Motor neuron (in vitro differentiated cells): ENCODE data around the gene SMTNL2. TPM values are rescaled to one million over a fixed set of nuclear protein-coding genes. Genes with fewer than 3 reads are reported as not detected.
"Not testable (repeated sequence)": the region's sequence is repeated elsewhere in the genome, so short reads cannot be mapped to it uniquely, and the experiment has no call there.

Experiments
- ATAC-seq, 8 experiments: fragments of 200-7000 bp; cut with Tn5 transposase; replicated peaks in 6 of 8; 2 replicates each; pipeline ENCODE4 v1.8.0; 2021; ENCODE audit warnings: mild to moderate bottlenecking in 8 of 8, moderate library complexity in 8 of 8
- H3K27ac ChIP-seq, 2 donors: fragments of 250-450 bp; sonication (Bioruptor Pico); 2 replicates each; pipeline ENCODE4 v1.9.0; 2021; ENCODE audit warnings: antibody characterized with exemption in 2 of 2, mild to moderate bottlenecking in 2 of 2, moderate library complexity in 1 of 2
- H3K4me1 ChIP-seq, 2 donors: fragments of 250-450 bp; sonication (Bioruptor Pico); replicated peaks in 1 of 2; 2 replicates each; pipeline ENCODE4 v1.6.1; 2021; ENCODE audit warnings: antibody characterized with exemption in 2 of 2, mild to moderate bottlenecking in 2 of 2, moderate library complexity in 1 of 2
- H3K4me3 ChIP-seq, 5 donors: fragments of 250-450 bp; sonication (Bioruptor Pico); 2 replicates each; pipeline ENCODE4 v1.9.0; 2021; ENCODE audit warnings: antibody characterized with exemption in 5 of 5, mild to moderate bottlenecking in 5 of 5, moderate library complexity in 4 of 5
- WGBS, 10 experiments: fragments of 450-650 bp; shearing (Covaris generic); methylation state at CpG; one replicate each; pipeline ENCODE4 v1.0.0; 2022; 5-methylcytosine and 5-hydroxymethylcytosine counted together
- in situ Hi-C, 9 experiments: fragments of 400-800 bp; cut with MboI; loops; one replicate each; pipeline ENCODE4 v1.15.0; 2021; ENCODE audit warnings: low sequenced_read_pairs in 9 of 9, low pct_unique_long_range_greater_than_20kb in 2 of 9; ENCODE audit not compliant: unreplicated experiment in 9 of 9
- total RNA-seq, 8 experiments: library from RNA; unstranded; fragments of 300-600 nt; gene quantifications; 2 replicates each; pipeline versions ENCODE4 v1.2.3 to v1.2.4, GENCODE V29; 2022

SMTNL2 gene
- total RNA-seq, 8 experiments from 2014 or later, result 0.20 to 13.5 (median 0.82) TPM

DNA sequence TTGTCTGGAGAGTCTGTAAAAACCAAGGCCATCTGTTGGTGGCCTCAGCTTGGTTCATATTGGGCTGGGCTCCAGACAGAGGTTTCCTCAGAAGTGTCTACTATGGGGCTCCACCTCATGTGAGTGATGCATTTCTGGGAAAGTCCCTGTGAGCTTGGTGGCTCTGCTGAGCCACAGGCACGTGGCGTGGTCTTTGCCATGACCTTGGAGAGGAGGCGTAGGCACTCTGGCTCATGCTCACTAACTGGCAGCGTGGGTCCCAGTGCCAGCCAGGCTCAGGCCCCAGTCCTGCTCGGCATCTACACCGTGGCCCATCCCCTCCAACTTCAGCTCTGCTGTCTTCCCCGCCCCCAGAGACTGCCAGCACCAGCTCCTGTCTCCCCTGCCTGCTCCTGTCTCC, 10.7 kb upstream of the SMTNL2 start:
- no peak overlapping the region for H3K4me3 ChIP-seq
- in situ Hi-C loops, result no loop called here
- peak in 3 of 8 experiments; percentile 53 to 89 (median 87) for ATAC-seq
- WGBS, 10 experiments, result 10 to 100% (median 20%) methylated on average over 1 to 2 of the region's 7 CpGs; no CpG with 5 or more reads in 7 of the 10 experiments
- H3K4me1 ChIP-seq, result peaks cover 18 to 26% of the 10 kb centered on the region in 2 donors
- H3K27ac ChIP-seq, result no peak overlapping the region

DNA sequence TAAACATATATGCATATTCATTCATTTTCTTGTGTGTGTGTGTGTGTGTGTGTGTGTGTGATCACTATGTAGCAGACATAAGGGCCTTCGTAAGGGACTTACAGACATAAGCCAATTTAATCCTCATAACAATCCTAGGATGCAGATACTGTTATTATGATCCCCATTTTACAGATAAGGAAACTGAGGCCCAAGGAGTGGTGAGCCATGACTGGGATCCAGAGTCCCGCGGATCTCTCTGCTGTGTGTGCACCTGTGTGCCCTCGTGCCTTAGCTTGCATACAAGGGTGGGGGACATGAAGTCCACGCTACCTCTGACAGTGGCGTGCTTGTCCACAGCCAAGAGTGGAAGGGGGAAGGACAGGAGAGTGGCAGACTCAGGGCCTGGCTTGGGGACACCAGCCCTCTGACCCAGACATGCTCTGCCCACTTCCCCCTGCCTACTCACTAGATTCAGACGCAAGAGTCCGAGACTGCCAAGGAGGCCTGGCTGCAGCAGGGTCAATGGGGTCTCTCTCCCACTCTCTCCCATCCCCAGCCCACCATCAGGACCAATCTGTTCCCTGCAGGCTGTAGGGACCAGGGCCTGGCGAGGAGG, 9.8 kb upstream of the SMTNL2 start:
- in situ Hi-C loops, result no loop called here
- peaks cover 18 to 23% of the 10 kb centered on the region in 2 donors for H3K4me1 ChIP-seq
- 33 to 88% (median 65%) methylated on average over 1 to 6 of the region's 9 CpGs; no CpG with 5 or more reads in 4 of the 10 experiments for WGBS, 10 experiments

DNA sequence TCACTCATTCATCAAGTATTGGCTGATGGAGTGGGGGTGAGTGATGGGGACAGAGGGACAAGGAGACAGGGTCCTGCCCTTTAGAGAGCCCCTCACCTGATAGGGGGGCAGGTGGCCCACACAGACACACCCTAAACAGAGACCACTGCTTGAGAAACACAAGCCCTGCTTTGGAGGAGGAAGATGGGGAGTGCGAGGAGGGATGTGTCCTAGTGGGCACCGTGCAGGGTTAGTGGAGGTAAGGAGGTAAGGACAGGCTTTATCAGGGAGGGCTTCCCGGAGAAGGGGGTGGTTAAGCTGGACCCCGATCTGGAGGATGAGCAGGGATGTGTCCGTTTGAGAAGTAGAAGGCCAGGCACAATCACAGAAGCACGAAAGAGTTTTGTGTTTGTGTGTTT, 8.2 kb upstream of the SMTNL2 start:
- Histone ChIP-seq H3K4me3 (no peak overlapping the region), H3K27ac (no peak overlapping the region), H3K4me1 (peaks cover 18 to 21% of the 10 kb centered on the region in 2 donors)
- in situ Hi-C loops, result no loop called here
- ATAC-seq, result no peak
- WGBS, 10 experiments, result 62 to 81% (median 67%) methylated on average over 2 to 5 of the region's 6 CpGs; no CpG with 5 or more reads in 5 of the 10 experiments

More for the DNA sequence above, 9.8 kb upstream of the SMTNL2 start:
- ATAC-seq, result no peak
- Histone ChIP-seq H3K4me3 (no peak overlapping the region), H3K27ac (no peak overlapping the region)

DNA sequence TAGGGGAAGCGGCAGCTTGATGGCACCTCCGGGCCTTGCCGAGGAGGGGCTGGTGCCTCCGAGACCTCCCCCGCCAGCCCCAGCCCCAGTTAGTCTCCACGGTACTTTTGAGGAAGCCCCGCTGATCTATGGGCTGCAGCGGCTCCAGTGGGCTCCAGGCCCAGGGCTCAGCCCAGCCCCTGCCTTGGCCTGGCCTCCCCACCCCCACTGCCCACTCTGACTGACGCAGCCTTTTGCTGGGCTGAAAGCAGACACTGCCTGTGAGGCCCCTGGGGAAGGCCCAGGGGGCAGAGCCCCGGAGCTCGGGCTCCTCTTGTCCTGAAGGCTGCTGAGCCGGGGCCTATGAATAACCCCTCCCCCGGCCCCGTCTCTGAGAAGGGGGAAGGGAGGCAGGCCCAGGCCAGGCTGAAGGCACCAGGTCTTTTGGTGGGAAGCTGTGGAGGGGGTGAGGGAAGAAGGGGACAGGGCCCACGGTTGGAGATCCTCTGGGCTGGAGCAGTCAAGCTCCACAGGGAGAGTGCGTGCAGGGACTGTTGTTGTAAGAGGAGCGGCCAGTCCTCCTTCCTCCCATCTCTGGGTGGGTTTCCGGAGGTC, 7.5 kb upstream of the SMTNL2 start:
- peaks cover 18 to 21% of the 10 kb centered on the region in 2 donors for H3K4me1 ChIP-seq
- ATAC-seq, result peak in 6 of 8 experiments; percentile 37 to 97 (median 96)
- H3K27ac ChIP-seq, result peak overlapping the region in 1 of 2 donors; percentile 44
- WGBS, 10 experiments, result 17 to 100% methylated on average over 1 of the region's 18 CpGs; no CpG with 5 or more reads in 8 of the 10 experiments
- no peak overlapping the region for H3K4me3 ChIP-seq
- in situ Hi-C loops, result no loop called here

DNA sequence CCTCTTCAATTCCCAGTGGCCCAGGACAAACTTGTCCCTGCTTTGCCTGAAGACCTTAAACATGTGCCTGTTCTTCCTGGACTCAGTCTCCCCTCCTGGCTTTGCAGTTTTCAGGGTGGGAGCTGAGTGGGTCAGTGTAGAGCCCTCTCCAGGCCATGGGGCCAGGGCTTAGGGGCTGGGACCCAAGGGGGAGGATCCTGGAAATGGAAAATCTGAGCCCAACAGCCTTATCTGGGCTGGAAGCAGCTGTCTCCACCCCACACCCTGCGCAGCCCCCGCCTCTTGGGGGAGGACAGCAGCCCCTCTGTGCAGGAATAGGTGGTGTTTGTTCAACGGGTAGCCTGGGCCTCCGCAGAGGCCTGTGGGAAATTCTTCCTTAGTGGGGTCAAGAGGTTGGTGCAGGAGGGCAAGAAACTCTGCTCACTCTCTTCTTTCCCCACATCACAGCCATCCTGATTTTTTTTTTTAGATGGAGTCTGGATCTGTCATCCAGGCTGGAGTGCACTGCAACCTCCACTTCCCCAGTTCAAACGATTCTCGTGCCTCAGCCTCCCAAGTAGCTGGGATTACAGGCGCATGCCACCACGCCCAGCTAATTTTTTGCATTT, 6.8 kb upstream of the SMTNL2 start:
- Histone ChIP-seq H3K4me1 (peaks cover 24 to 27% of the 10 kb centered on the region in 2 donors), H3K27ac (peak overlapping the region in 1 of 2 donors; percentile 2), H3K4me3 (no peak overlapping the region)
- ATAC-seq, result no peak
- in situ Hi-C loops, result no loop called here
- WGBS, 10 experiments, result 0 to 100% (median 70%) methylated on average over 1 to 6 of the region's 8 CpGs; no CpG with 5 or more reads in 4 of the 10 experiments

DNA sequence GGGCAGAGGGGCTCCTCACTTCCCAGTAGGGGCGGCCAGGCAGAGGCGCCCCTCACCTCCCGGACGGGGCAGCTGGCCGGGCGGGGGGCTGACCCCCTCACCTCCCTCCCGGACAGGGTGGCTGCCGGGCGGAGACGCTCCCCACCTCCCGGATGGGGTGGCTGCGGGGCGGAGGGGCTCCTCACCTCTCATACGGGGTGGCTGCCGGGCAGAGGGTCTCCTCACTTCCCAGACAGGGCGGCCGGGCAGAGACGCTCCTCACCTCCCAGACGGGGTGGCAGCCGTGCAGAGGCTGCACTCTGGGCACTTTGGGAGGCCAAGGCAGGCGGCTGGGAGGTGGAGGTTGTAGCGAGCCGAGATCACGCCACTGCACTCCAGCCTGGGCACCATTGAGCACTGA, 6.0 kb upstream of the SMTNL2 start:
- ATAC-seq, H3K27ac ChIP-seq, H3K4me3 ChIP-seq, in situ Hi-C loops: not testable (repeated sequence)
- H3K4me1 ChIP-seq, result peaks cover 32 to 36% of the 10 kb centered on the region in 2 donors
- no CpG with 5 or more reads among the region's 24 CpGs for WGBS, 10 experiments

DNA sequence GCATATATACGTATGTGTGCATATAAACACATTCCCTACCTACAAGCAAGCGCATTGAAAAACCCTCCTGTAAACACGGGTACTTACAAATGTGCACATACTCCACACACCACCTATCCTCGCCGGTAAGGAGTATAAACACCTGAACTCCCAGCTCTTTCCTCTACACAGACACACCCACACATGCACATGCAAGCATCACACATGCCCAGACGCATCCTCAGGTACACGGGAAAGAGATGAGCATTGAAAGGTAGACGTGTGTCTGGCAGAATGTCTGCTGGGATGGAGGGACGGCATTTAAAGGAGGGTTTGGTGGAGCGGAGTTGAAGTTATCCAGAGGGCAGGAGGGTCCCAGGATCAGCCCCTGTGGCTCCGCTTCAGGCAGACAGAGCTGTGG, 4.7 kb upstream of the SMTNL2 start:
- in situ Hi-C loops, result no loop called here
- WGBS, 10 experiments, result 53 to 94% (median 66%) methylated on average over 3 to 6 of the region's 11 CpGs; no CpG with 5 or more reads in 5 of the 10 experiments
- no peak overlapping the region for H3K4me3 ChIP-seq
- no peak overlapping the region for H3K27ac ChIP-seq
- peaks cover 35 to 42% of the 10 kb centered on the region in 2 donors for H3K4me1 ChIP-seq
- ATAC-seq, result no peak

DNA sequence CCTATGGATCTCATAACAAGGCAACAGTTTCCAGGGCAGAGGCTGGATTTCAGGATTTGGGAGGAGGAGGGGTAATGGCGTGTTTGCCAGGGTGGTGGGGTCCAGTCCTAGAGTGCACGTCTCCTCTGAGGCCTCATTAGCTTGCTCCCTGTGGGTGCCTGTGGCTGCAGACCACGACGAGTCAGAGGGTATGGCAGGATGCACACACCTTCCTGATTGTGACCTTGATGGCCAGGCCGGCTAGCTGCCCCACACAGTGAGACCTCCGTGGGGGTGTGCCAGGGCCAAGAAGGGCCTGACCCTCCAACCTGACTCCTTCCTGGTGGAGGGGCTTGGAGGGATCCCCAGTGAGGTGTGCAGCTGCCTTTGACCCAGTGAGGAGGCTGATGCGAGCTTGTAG, 4.0 kb upstream of the SMTNL2 start:
- no peak overlapping the region for H3K4me3 ChIP-seq
- in situ Hi-C loops, result no loop called here
- 0 to 82% (median 46%) methylated on average over 1 to 3 of the region's 7 CpGs; no CpG with 5 or more reads in 6 of the 10 experiments for WGBS, 10 experiments
- peaks cover 35 to 47% of the 10 kb centered on the region in 2 donors for H3K4me1 ChIP-seq
- no peak overlapping the region for H3K27ac ChIP-seq
- no peak for ATAC-seq

DNA sequence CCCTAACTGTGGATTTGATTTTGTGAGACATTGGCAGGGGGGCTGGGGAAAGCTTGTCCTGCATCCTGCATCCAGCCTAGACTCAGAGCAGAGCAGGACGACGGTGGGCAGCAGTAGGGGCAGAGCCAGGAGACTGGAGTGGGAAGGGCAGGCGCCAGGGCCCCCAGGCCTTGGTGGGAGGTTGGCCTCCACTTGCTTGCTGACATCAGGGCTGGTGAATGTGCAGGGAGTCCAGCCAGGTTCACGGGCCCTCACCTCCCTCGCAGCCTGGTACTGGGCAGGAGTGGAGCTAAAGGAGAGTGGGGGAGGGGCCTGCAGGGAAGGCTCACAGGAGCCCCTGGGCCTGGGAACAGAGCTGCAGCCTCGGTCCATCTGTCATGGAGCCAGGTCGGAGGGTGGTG, 2.2 kb upstream of the SMTNL2 start:
- no peak for ATAC-seq
- Histone ChIP-seq H3K27ac (no peak overlapping the region), H3K4me1 (peaks cover 21 to 35% of the 10 kb centered on the region in 2 donors), H3K4me3 (no peak overlapping the region)
- in situ Hi-C loops, result no loop called here
- 23 to 67% (median 38%) methylated on average over 2 to 4 of the region's 7 CpGs; no CpG with 5 or more reads in 7 of the 10 experiments for WGBS, 10 experiments

DNA sequence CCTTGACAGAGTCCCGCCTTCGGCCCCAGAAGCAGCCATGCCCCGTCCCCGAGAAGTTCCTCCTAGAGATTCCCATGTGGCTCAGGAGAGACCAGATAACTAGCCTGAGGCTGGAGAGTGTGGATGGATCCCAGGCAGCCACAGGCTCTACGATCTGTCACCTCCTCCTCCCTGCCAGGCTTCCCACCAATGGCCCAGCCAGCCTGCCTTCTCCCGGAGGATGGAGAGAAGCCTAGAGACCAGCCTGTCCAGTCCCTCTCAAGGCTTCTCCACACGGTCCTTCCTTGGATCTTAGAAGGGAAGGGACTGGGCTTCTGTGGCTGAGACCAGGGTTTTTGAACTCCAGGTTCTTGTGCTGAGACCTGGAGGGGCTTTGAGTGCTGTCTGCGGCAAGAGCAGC, 1.6 kb upstream of the SMTNL2 start:
- H3K4me3 ChIP-seq, result no peak overlapping the region
- in situ Hi-C loops, result no loop called here
- peaks cover 18 to 29% of the 10 kb centered on the region in 2 donors for H3K4me1 ChIP-seq
- no peak for ATAC-seq
- 0 to 83% (median 17%) methylated on average over 1 to 2 of the region's 8 CpGs; no CpG with 5 or more reads in 7 of the 10 experiments for WGBS, 10 experiments
- no peak overlapping the region for H3K27ac ChIP-seq

DNA sequence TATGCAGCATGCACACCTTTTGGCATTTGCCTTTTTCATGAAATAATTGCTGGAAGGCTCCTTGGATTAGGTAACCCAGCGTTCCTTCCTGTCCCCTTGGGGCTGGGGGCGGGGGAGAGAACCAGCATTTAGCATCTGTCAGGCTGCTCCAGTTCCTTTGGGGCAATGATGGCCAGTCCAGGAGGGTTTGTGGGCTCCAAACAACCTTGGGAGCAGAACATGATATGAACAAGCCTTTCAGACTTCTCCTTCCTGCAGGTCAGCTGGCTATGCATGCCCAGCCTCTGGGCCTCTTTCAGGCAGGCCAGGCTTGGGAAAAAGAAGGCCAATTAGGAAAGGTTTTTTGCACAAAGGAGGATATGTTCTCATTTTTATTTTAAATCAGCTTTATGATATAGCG, 1.1 kb upstream of the SMTNL2 start:
- no peak overlapping the region for H3K4me3 ChIP-seq
- in situ Hi-C loops, result no loop called here
- H3K4me1 ChIP-seq, result peaks cover 18 to 28% of the 10 kb centered on the region in 2 donors
- ATAC-seq, result no peak
- no peak overlapping the region for H3K27ac ChIP-seq
- WGBS, 10 experiments, result 0 to 94% (median 50%) methylated on average over 1 to 3 of the region's 3 CpGs; no CpG with 5 or more reads in 4 of the 10 experiments

DNA sequence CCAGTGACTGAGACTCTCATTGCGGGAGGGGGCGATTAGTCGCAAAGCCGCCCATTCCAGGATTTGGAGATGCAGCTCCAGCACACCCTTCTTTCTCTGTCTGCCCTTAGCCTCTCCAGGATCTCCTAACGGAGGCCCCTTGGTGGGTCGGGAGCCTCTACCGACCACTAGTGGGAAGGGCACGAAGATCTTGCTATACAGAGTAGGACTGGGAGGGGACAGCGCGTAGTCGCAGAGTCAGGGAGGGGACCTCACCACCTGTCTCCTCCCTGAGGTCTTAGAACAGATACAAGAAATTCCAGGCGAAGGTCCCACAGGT, 588 bp upstream of the SMTNL2 start:
- 18 to 55% (median 50%) methylated on average over 1 to 4 of the region's 12 CpGs; no CpG with 5 or more reads in 5 of the 10 experiments for WGBS, 10 experiments
- in situ Hi-C loops, result no loop called here

DNA sequence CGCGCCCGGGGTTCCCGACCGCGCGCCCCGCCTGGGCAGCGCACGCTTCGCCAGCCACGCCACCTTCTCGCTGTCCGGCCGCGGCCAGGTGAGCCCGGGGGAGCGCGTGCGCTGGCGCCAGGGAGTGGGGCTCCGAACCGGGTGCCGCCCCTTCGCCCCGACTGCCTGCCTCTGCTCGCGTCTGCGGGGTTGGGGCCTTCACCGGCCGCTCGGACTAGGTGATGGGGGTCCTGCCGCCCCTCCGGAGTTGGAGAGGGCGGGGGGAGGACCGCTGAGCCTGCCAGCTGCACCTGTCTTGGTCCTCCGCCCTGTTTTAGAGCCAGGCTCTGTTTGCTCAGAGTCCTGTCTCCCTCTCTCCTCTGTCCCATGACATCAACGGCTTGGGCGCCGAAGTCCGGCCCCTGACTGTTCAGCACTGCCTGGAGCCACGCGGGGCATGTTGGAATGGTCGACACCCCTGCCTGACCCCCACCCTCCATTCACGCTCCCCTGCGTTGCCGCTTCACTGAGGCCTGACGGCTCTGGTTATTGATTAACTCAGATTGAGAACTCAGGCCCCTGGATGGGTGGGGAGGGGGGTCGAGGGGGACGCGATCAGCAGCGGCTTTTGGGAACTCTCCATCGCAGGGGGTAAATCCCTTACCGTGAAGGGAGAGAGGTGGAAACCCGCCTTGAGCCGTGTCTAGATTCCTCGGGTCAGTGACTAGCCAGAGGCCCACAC, 748 bp downstream of the SMTNL2 start:
- ATAC-seq, result peak in 4 of 8 experiments; percentile 5 to 11 (median 6)
- no peak overlapping the region for H3K27ac ChIP-seq
- peaks cover 18 to 28% of the 10 kb centered on the region in 2 donors for H3K4me1 ChIP-seq
- WGBS, 10 experiments, result 13% methylated on average over 6 of the region's 57 CpGs; no CpG with 5 or more reads in 9 of the 10 experiments
- peak overlapping the region; percentile 35 to 52 (median 38) for H3K4me3 ChIP-seq
- in situ Hi-C loops, result no loop called here

More for the DNA sequence above, 588 bp upstream of the SMTNL2 start:
- Histone ChIP-seq H3K27ac (no peak overlapping the region), H3K4me3 (peak overlapping the region; percentile 35 to 52 (median 38)), H3K4me1 (peaks cover 18 to 28% of the 10 kb centered on the region in 2 donors)
- ATAC-seq, result peak; percentile 49 to 83 (median 78)
